ENCODE measurements around the gene RIC8A. TPM values are rescaled to one million over a fixed set of nuclear protein-coding genes. Genes with fewer than 3 reads are reported as not detected.

RIC8A gene
- total RNA-seq, 1 donor from 2014 or later, result 116 TPM

DNA sequence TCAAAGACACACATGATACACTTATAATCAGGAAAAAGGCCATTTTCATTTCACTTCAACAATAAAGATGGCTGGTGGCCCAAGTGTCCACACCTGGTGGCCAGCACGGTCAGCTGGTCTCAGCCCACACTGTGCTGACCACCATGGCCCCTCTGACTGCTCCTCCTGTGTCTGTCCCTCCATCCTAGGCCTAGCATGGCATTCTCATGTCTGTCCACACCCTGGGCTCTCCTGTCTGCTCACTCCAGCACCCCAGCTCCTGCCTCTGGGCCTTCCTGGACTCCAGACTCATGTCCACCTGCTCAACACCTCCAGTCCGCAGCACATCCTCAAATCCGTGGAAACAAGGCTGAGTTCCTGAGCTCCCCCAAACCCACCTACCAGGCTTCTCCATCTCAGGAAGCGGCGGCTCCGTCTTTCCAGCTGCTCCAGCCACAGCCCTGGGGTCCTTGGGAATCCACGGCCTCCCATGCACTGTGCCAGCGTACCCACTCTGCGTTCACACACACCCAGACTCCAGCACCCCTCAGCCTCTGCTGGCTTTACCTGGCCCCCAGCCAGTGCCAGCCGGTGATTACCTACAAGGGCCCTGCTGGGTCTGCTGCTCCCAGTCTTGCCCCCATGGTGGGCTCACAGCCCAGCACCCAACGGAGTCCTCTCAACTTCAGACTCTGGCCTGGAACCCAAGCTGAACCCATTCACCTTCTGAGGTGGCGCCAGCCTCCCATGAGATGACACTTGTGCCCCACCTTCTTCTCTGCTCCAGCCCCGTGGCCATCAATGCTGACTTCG is 14.7 kb downstream of the RIC8A start:
- DNase-seq (ENCODE audit: low read depth), result no peak

DNA sequence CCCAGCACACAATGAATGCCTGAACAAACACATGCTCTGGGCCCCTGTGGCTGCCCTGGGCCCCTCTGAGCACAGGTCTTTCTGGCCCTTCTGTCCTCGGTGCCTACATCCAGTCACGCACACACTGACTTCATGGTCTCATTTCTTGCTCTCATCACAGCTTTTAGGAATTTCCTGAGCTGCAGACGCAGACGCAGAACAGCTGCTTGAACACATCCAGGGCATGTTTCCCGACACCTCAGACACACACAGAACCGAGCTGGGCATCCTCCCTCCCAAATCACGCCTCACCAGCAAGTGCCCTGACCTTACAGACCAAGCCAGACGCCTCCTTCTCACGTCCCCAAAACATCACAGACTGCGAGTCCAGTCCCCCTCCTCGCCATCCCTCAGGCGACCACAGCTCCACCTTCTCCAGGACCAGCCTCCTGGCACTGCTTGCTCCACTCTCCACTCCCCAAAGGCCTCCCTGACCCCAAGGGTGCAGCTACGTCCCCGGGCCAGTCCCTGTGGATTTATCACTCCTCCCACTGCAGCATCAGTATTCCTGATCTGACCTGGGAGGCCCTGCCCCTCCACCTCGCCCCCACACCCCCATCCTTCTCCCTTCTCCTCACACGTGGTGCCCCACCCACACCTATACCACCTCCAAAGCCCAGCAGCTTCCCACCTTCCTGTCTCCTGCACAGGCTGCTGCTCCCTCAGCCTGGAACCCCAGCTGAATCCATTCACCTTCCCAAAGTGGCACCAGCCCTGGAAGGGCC is 15.7 kb downstream of the RIC8A start:
- TF ChIP-seq, protein P1, sequence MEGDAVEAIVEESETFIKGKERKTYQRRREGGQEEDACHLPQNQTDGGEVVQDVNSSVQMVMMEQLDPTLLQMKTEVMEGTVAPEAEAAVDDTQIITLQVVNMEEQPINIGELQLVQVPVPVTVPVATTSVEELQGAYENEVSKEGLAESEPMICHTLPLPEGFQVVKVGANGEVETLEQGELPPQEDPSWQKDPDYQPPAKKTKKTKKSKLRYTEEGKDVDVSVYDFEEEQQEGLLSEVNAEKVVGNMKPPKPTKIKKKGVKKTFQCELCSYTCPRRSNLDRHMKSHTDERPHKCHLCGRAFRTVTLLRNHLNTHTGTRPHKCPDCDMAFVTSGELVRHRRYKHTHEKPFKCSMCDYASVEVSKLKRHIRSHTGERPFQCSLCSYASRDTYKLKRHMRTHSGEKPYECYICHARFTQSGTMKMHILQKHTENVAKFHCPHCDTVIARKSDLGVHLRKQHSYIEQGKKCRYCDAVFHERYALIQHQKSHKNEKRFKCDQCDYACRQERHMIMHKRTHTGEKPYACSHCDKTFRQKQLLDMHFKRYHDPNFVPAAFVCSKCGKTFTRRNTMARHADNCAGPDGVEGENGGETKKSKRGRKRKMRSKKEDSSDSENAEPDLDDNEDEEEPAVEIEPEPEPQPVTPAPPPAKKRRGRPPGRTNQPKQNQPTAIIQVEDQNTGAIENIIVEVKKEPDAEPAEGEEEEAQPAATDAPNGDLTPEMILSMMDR (IDR thresholded peaks at IDR 0.05; ENCODE audit: insufficient read depth, low read length, poor library complexity, severe bottlenecking), result no peak
- no peak for DNase-seq (ENCODE audit: low read depth)
- no peak overlapping the region for H3K4me3 ChIP-seq (ENCODE audit: low read depth, low read length)
- no peaks in the 10 kb centered on the region for H3K27me3 ChIP-seq (ENCODE audit: control insufficient read depth, insufficient read depth, low read length)
- no peaks in the 10 kb centered on the region for H3K36me3 ChIP-seq (ENCODE audit: control insufficient read depth, insufficient read depth, low read length)

More for the DNA sequence above, 14.7 kb downstream of the RIC8A start:
- H3K4me3 ChIP-seq (ENCODE audit: low read depth, low read length), result no peak overlapping the region
- TF ChIP-seq, protein P1 (IDR thresholded peaks at IDR 0.05; ENCODE audit: insufficient read depth, low read length, poor library complexity, severe bottlenecking), result no peak
- H3K36me3 ChIP-seq (ENCODE audit: control insufficient read depth, insufficient read depth, low read length), result no peaks in the 10 kb centered on the region
- no peaks in the 10 kb centered on the region for H3K27me3 ChIP-seq (ENCODE audit: control insufficient read depth, insufficient read depth, low read length)

DNA sequence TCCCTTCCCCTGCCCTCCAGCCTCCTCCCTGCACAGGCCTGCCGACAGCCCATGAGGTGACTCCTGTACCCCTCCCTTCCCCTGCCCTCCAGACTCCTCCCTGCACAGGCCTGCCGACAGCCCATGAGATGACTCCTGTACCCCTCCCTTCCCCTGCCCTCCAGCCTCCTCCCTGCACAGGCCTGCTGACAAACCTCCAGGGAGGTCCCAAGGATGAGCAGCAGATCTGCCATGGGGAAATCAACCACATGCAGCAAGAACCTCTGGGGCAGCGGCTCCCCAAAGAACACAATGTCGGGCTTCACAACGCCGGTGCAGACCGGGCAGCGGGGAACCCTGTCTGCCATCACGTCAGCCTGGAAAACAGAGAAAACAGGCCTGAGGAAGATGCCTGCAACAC is 16.4 kb downstream of the RIC8A start:
- TF ChIP-seq, protein P1 (IDR thresholded peaks at IDR 0.05; ENCODE audit: insufficient read depth, low read length, poor library complexity, severe bottlenecking), result no peak
- DNase-seq (ENCODE audit: low read depth), result no peak

DNA sequence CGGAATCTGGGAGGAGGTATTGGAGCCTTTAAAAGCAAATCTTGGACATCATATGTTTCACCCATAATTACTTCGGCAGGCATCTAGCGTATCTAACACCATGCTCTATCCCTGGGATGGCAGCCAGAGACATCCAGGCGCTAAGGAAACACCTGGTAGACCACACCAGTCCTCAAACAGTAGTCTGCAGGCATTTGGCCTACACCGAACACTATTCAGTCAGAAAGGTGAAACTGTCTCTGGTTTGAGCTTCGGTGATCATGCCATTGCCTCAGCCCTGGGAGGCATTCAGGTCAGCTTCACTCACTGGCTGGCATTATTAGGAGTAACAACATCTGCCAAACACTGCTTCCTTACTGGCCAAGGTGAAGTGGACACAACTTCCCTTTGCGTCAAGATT is 16.9 kb downstream of the RIC8A start:
- H3K36me3 ChIP-seq (ENCODE audit: control insufficient read depth, insufficient read depth, low read length), result no peaks in the 10 kb centered on the region
- no peaks in the 10 kb centered on the region for H3K27me3 ChIP-seq (ENCODE audit: control insufficient read depth, insufficient read depth, low read length)
- no peak for DNase-seq (ENCODE audit: low read depth)
- no peak overlapping the region for H3K4me3 ChIP-seq (ENCODE audit: low read depth, low read length)
- TF ChIP-seq, protein P1 (IDR thresholded peaks at IDR 0.05; ENCODE audit: insufficient read depth, low read length, poor library complexity, severe bottlenecking), result no peak

More for the DNA sequence above, 16.4 kb downstream of the RIC8A start:
- Histone ChIP-seq H3K36me3 (ENCODE audit: control insufficient read depth, insufficient read depth, low read length) (no peaks in the 10 kb centered on the region), H3K27me3 (ENCODE audit: control insufficient read depth, insufficient read depth, low read length) (no peaks in the 10 kb centered on the region), H3K4me3 (ENCODE audit: low read depth, low read length) (no peak overlapping the region)

DNA sequence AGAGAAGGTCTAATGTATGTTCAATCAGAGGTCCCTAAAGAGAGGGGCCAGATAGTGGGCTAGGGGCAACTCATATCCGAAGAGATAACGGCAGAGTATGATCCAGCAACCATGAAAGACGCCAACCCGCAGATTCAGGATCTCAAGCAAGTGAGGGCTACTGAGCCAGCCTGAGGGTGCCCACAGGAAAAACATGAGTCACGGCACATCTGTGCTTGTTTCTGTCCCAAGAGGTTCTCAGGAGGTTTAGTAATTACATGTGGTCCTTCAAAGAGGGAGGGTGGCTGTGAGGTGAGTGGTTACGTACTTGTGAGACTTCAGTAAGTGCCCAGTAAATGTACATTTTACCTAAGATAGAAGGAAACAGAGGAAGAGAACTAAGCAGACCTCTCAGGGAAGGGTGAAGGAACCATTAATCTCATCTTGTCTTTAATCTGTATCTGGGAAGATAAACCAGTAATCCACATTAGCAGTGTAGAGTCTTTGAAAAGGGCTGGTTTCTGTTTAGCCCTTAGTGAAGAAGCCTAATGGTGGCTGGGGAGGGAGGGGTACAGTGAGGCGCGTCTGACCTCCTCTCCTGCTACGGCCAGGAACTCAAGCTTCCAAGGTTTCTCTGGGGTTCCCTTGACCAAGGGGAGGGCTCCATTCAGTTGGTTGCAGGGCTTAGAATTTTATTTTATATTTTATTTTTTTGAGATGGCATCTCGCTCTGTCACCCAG is 18.4 kb downstream of the RIC8A start:
- no peaks in the 10 kb centered on the region for H3K27me3 ChIP-seq (ENCODE audit: control insufficient read depth, insufficient read depth, low read length)
- no peak overlapping the region for H3K4me3 ChIP-seq (ENCODE audit: low read depth, low read length)
- TF ChIP-seq, protein P1 (IDR thresholded peaks at IDR 0.05; ENCODE audit: insufficient read depth, low read length, poor library complexity, severe bottlenecking), result no peak
- no peaks in the 10 kb centered on the region for H3K36me3 ChIP-seq (ENCODE audit: control insufficient read depth, insufficient read depth, low read length)
- no peak for DNase-seq (ENCODE audit: low read depth)
